Left kidney (tissue), 8 donors: ENCODE data around the gene SMO. TPM values are rescaled to one million over a fixed set of nuclear protein-coding genes. Genes with fewer than 3 reads are reported as not detected.
A peak's percentile ranks its signal among the peaks of the same experiment; 100 is the strongest.

Source experiments
- DNase-seq: peaks from one replicate; pipeline ENCODE4 v3.0.0-alpha.2; 2013
- long read RNA-seq, 8 donors: transcript quantifications; one replicate each; lab custom pipeline, GENCODE V29; 2026
- polyA plus RNA-seq: library from polyadenylated mRNA; unstranded; fragments of 120-200 nt; gene quantifications from one replicate; pipeline ENCODE4 v1.2.1, GENCODE V29; 2013; ENCODE audit not compliant: insufficient read length

SMO gene
- polyA plus RNA-seq = 111 TPM
- long read RNA-seq, donor 1, transcript SMO-201 (12 exons, 3,738 nt) = major isoform, 8 of 14 reads
- long read RNA-seq, donor 1, partial matches to known transcripts = 6 of 14 reads
- long read RNA-seq, donor 1, other reads (novel, unspliced or antisense) = 0 of 14 reads
- long read RNA-seq, donor 2, partial matches to known transcripts = 0 of 4 reads
- long read RNA-seq, donor 2, other reads (novel, unspliced or antisense) = 0 of 4 reads
- long read RNA-seq, donor 3, transcript SMO-201 (12 exons, 3,738 nt) = major isoform, 6 of 7 reads
- long read RNA-seq, donor 3, partial matches to known transcripts = 0 of 7 reads
- long read RNA-seq, donor 3, other reads (novel, unspliced or antisense) = 0 of 7 reads
- long read RNA-seq, donor 4 = 0 reads
- long read RNA-seq, donor 5, transcript SMO-201 (12 exons, 3,738 nt) = major isoform, 13 of 13 reads
- long read RNA-seq, donor 5, partial matches to known transcripts = 0 of 13 reads
- long read RNA-seq, donor 5, other reads (novel, unspliced or antisense) = 0 of 13 reads
- long read RNA-seq, donor 6, transcript SMO-201 (12 exons, 3,738 nt) = major isoform, 5 of 48 reads
- long read RNA-seq, donor 6, partial matches to known transcripts = 43 of 48 reads
- long read RNA-seq, donor 6, other reads (novel, unspliced or antisense) = 0 of 48 reads
- long read RNA-seq, donor 7, transcript SMO-201 (12 exons, 3,738 nt) = major isoform, 16 of 16 reads
- long read RNA-seq, donor 7, partial matches to known transcripts = 0 of 16 reads
- long read RNA-seq, donor 7, other reads (novel, unspliced or antisense) = 0 of 16 reads
- long read RNA-seq, donor 8, partial matches to known transcripts = 0 of 4 reads
- long read RNA-seq, donor 8, other reads (novel, unspliced or antisense) = 0 of 4 reads

- DNase-seq = peak; percentile 91
Observed at GRCh38 chr7:129188372-129188891, at the start of gene SMO. Gene SMO (plus strand): TSS chr7:129188633. CDS start chr7:129189152, 519 bp downstream.

- no peak for DNase-seq
Observed at GRCh38 chr7:129143724-129144094, 44.7 kb upstream of the SMO start.

- peak; percentile 82 for DNase-seq
Observed at GRCh38 chr7:129144095-129144833, 44.2 kb upstream of the SMO start, which contains the start of gene TSPAN33. Gene TSPAN33 (plus strand): TSS chr7:129144707. CDS start chr7:129144981, 274 bp downstream.

- no peak for DNase-seq
Observed at GRCh38 chr7:129144834-129145668, 43.4 kb upstream of the SMO start.

GRCh38 chr7:129146237-129146979 lies 42.0 kb upstream of the SMO start:
- no peak for DNase-seq

- no peak for DNase-seq
Observed at GRCh38 chr7:129147731-129148130, 40.7 kb upstream of the SMO start.

- DNase-seq = no peak
Observed at GRCh38 chr7:129149511-129149910, 38.9 kb upstream of the SMO start.

GRCh38 chr7:129150199-129150996 lies 38.0 kb upstream of the SMO start:
- DNase-seq = no peak

GRCh38 chr7:129157651-129158050 lies 30.8 kb upstream of the SMO start:
- no peak for DNase-seq

- DNase-seq = no peak
Observed at GRCh38 chr7:129159539-129159938, 28.9 kb upstream of the SMO start.

GRCh38 chr7:129160161-129160905 lies 28.1 kb upstream of the SMO start:
- no peak for DNase-seq

GRCh38 chr7:129161524-129162225 lies 26.8 kb upstream of the SMO start:
- no peak for DNase-seq

GRCh38 chr7:129162732-129163131 lies 25.7 kb upstream of the SMO start:
- DNase-seq = no peak

GRCh38 chr7:129163875-129164544 lies 24.4 kb upstream of the SMO start:
- peak; percentile 57 for DNase-seq

GRCh38 chr7:129166745-129167144 lies 21.7 kb upstream of the SMO start:
- DNase-seq = no peak

- no peak for DNase-seq
Observed at GRCh38 chr7:129167817-129168216, 20.6 kb upstream of the SMO start.
